ENCODE data around the gene CTPS1.

Gene CTPS1

GRCh38 chr1:41056907-41057306, 77.4 kb downstream of the CTPS1 start:
- DNase-seq (ENCODE audit: low read depth): no peak
- H3K4me3 ChIP-seq (replicated peaks; ENCODE audit: low read depth, low read length): no peak overlapping the region
- TF ChIP-seq CTCF (IDR thresholded peaks at IDR 0.05; ENCODE audit: low read length, missing control alignments): no peak

Measured in fibroblast of pulmonary artery (primary cell).